Renal cortex interstitium (tissue), 11 donors: ENCODE data around the gene DCTPP1. TPM values are rescaled to one million over a fixed set of nuclear protein-coding genes. Genes with fewer than 3 reads are reported as not detected.
A peak's percentile ranks its signal among the peaks of the same experiment; 100 is the strongest.
"Not testable (repeated sequence)": the region's sequence is repeated elsewhere in the genome, so short reads cannot be mapped to it uniquely, and the experiment has no call there.

ENCODE experiments used
- DNase-seq, 11 donors: peaks; one replicate each; pipeline ENCODE4 v3.0.0-alpha.2; 2013; ENCODE audit warnings: low read depth in 9 of 11, low spot score in 4 of 11; ENCODE audit errors: extremely low read depth in 1 of 11
- polyA plus RNA-seq, 3 donors: library from polyadenylated mRNA; unstranded; fragments of 120-200 nt; gene quantifications; one replicate each; pipeline ENCODE4 v1.2.1, GENCODE V29; 2013; ENCODE audit not compliant: insufficient read length in 3 of 3

Gene DCTPP1
- polyA plus RNA-seq, 3 donors = 45.0 to 56.9 (median 48.6) TPM

DNA sequence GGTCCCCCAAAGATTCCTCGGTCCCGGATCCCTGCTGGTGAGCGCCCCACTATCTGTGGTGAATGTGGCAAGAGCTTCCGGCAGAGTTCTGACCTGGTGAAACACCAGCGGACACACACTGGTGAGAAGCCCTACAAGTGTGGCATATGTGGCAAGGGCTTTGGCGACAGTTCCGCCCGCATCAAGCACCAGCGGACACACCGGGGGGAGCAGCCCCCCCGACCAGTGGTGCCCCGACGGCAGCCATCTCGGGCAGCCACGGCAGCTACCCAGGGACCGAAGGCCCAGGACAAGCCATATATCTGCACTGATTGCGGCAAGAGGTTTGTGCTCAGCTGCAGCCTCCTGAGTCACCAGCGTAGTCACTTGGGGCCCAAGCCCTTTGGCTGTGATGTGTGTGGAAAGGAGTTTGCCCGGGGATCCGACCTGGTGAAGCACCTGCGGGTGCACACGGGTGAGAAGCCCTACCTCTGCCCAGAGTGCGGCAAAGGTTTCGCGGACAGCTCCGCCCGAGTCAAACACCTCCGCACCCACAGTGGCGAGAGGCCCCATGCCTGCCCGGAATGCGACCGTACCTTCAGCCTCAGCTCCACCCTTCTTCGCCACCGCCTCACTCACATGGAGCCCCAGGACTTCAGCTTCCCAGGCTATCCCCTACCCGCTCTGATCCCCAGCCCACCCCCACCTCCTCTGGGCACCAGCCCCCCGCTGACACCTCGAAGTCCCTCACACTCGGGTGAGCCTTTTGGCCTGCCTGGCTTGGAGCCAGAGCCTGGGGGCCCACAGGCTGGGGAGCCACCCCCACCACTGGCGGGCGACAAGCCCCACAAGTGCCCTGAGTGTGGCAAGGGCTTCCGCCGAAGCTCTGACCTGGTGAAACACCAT lies 31.8 kb downstream of the DCTPP1 start:
- DNase-seq = no peak

DNA sequence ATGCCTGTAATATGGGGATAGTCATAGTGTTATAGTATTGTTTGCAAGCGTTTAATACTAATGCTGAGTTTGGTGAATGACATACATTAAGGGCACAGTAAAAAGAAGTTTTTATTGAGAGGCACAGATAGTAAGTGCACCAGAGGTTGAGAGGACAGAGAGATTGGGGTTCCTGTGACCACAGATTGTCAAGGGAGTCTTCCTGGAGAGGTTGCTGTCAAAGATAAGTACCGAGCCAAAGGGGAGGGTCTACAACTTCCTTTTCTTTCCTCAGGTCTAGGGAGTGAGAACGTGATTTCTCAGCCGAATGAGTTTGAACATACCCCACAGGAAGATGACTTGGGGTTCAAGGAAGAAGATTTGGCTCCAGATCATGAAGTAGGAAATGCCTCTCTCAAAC lies 32.8 kb downstream of the DCTPP1 start:
- no peak for DNase-seq

DNA sequence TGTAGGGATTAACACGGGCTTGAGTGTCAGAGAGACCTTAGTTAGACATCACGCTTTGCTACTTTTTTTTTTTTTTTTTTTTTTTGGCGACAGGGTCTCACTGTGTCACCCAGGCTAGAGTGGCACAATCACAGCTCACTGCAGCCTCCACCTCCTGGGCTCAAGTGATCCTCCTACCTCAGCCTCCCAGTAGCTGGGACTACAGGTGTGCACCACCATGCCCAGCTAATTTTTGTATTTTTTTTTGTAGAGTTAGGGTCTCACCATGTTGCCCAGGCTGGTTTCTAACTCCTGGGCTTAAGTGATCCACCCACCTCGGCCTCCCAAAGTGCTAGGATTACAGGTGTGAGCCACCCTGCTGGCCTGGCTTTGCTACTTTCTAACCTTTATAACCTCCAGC lies 33.2 kb downstream of the DCTPP1 start:
- DNase-seq = not testable (repeated sequence)

DNA sequence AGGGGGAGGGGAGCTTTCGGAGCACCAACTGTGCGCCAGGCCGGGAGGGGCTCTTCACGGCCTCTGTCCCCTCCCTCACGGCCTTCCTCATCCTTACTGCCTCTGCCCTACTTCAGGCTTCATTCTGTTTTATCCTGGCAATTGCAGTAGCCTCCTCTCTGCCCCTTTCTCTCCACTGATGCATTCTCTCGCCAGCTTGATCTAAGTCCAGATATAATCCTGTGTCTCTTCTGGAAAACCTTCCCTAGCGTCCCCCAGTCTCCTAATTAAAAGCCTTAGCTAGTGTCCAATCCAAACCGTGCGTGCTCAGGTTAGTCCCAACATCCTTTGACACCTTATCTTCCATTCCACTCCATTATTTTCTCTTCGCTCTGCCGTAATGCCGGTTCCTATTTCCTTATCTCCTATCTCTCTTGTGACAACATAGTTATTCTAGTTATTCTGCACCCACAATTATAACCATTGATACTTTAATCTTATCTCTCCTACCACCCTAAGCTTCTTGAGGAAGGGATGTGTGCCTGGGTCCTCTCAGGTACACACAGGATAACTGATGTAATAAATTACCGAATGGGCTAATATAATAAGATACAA lies 33.7 kb downstream of the DCTPP1 start:
- DNase-seq = no peak

DNA sequence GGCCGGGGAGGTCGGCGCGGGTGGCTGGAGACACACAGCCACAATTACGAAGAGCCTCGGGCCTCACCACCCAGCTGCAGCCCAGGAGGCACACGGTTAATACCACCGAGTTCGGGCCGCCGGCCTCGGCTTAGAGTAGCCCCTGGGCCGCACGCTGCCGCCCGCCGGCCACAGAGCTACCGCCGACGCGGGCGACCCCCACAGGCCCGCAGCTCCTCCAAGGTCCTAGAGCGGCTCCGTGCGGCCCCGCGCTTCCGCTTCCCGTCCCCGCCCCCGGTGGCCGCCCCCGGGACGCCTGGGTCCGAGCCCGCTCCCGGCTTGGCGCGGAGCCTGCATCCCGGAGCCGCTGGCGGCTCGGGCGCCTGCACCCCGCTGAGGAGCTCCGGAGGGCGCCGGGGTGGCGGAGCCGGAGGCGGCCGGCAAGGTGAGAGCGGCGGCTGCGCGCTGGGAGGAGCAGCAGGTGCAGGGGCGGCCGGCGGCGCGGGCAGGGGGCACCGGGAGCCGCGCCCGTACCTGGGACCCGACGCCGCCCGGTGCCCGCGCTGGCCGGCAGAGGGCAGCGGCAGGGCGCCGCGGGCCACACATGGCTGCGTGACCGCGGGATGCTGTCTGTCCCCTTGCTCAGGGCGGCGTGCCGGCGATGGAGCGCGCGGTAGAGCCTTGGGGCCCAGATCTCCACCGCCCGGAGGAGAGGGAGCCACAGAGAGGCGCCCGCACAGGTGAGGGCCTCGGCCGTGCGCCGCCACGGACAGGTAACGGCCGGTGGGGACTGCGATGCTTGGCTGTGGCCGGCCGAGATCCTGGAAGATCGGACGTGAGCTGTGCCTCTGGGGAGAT lies 34.5 kb downstream of the DCTPP1 start, which contains the start of gene ZNF48:
TSS of gene ZNF48 (plus strand) at position 266 of the 837 bp plus-strand sequence. CDS start at position 641, 375 bp downstream.
- DNase-seq = peak in 9 of 11 donors; percentile 83 to 93 (median 90)

DNA sequence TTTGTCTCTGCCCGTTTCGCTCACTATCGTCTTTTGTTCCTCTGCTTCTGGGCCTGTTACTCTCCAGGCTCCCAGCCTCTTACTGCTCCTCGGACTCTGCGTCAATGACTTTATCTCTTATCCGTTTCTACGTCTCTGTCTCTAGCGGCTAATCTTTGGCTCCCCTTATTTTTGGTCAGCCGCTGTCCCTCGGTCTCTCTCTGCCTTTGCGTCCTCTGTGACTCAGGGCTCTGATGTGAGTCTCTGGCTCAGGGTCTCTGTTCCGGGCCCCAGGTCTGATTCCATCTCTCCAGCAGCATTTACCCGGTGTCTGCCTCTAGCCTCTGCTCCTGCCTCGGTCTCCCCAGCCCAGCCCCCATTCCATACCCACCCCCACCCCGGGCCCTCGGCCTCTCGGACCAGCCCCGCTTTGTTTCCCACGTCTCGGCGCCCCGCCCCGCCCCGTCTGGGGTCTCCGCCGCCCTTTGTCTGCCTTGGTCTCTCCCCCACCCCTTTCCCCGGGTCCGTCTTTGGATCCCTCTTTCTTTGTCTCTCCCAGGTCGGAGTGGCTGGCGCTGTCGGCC lies 35.2 kb downstream of the DCTPP1 start:
- peak in 1 of 11 donors; percentile 29 for DNase-seq

DNA sequence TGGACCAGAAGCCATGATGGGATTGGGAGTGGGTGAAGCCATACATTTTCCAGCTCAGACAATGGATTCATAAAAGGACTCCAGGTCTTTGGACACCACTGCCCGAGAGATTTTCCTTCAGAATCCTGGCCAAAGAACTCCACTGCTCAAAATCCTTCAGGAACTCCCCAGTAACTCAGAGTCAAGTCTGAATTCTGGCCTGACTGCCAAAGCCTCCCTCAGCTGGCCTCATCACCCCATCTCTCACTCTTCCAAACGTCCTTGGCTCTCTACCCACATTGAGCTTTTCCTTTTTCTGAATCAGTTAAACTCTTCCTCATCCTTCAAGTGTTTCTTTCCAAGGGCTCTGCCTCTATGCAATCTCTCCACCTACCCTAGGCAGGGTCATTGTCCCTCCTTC lies 46.3 kb downstream of the DCTPP1 start:
- no peak for DNase-seq

DNA sequence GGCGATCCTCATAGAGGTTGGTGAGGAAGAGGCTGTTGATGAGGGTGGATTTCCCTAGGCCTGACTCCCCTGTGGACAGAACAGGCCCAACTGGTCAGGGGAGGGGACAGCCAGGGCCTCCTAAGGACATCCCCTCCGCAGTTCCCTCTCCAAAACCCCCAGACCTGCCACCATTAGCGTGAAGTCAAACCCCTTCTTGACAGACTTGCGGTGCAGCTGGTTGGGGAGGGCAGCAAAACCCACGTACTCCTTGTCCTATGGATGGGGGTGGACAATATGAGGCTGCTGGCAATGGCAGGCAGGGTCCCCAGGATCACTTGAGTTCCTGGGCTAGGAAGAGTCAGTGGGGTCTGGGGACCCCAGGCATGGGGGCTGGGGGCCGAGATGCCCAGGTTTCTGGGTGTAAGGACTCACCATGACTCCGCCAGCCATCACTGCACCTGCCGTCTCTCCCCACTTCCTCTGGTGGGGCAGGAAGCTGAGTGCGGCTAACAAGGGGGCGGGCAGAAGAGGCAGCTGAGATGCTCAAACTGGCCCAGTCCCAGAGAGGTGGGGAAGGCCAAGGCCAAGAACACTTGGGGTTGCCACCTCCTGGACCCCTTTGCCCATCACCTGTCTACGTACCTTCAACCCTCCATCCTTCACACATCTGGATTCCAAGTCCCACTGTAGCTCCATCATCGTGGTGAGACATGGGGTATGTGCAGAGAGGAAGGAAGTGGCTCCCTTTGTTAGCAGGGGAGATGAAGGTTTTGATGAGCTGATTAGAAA lies 47.5 kb downstream of the DCTPP1 start, which contains the start of gene SEPTIN1:
TSS of gene SEPTIN1 (minus strand) at position 451 of the 771 bp plus-strand sequence. CDS start at position 432, 19 bp downstream.
- DNase-seq = no peak

DNA sequence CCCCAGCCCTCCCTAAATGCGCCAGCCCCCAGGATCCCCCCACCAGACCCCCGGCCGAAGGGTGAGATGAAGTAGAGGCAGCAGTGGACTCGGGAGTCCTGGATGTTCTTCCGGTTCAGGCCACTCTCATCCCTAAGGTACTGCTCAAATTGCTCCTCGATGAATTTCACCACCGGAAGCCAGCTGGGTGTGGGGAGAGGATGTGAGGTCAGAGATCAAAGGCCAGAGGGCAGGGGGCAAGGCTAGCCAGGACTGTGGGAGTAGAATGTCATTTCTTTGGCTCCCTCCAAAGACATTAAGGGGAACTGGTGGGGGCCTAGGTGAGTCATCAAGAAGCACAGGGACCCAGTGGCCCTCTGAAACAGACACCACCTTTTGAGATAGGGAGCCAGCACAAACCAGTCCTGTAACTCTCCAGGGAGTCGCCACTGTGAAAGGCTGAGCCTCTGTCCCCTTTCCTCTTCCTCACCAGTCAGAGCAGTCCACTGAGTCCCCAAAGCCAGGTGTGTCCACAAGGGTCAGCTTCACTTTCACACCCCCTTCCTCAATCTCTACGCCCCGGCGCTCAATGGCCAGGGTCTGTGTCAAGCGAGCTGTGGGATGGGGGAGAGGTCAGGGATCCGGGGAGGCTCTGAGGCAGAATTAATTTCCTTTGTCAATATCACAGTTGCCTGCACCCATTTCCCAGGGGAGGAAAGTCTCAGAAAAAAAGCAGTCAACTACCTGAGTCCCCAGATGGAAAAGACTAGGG lies 48.4 kb downstream of the DCTPP1 start:
- no peak for DNase-seq

DNA sequence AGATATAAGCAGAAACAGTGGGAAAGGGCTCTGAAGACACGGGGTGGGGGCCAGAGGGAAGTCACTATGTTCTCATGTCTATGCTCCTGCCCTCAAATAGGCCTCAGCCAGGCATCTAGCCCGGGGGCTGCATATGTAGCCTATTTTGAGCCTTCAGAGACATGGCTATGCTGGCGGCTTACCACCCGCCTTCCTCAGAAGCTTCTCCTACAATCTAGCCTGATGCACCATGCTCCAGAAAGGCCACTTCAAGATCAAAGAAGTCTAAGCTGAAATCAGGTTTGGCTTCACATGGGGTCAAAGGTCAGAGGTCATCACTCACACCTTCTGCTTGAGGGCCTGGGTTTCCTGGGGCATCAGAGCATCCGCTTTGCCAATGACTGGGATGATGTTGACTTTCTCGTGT lies 49.0 kb downstream of the DCTPP1 start:
- DNase-seq = no peak

DNA sequence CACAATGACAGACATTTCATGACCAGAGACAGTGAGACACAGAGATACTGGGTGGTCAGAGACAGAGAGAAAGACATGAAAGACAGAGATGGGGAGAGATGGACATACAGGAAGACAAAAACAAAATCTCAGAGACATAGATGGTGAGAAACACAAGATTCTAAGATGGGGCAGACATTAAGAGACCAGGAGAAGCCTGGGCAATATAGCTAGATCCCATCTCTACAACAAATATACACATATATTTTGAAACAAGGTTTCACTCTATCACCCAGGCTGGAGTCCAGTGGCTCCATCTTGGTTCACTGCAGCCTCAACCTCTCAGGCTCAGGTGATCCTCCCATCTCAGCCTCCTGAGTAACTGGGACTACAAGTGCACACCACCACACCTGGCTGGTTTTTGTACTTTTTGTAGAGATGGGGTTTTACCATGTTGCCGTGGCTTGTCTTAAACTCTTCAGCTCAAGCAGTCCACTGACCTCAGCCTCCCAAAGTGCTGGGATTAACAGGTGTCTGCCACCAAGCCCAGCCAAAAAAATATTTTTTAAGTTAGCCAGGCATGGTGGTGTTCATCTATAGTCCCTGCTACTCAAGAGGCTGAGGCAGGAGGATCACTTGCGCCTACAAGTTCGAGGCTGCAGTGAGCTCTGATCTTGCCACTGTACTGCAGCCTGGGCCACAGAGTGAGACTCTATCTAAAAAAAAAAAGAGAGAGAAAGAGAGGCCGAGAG lies 49.6 kb downstream of the DCTPP1 start:
- DNase-seq = no peak

DNA sequence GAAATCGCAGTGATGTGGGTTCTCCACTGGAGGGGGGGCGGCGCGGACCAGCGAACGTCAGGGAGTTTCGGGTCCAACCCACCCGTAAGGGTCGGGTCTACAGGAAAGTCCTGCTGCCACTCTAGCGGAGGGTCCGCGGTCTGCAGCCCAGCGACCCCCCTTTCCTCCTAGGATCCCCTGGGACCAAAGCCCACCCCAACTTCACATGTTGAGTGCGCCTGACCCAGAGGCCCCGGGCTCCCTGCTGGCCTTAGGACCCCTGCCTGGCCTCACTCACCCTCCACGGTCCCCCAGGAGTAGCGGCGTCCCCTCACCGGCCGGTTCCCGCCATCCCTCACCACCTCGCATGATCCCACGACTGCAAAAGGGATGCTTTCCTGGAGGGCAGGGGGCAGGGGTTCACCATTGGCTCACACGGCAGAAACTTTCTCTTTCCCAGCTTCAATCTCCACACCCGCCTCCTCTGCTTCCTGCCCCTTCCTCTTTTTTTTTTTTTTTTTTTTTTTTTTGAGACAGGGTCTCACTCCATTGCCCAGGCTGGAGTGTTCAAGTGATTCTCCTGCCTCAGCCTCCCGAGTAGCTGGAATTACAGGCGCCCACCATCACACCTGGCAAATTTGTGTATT lies 50.6 kb downstream of the DCTPP1 start:
- DNase-seq = no peak

DNA sequence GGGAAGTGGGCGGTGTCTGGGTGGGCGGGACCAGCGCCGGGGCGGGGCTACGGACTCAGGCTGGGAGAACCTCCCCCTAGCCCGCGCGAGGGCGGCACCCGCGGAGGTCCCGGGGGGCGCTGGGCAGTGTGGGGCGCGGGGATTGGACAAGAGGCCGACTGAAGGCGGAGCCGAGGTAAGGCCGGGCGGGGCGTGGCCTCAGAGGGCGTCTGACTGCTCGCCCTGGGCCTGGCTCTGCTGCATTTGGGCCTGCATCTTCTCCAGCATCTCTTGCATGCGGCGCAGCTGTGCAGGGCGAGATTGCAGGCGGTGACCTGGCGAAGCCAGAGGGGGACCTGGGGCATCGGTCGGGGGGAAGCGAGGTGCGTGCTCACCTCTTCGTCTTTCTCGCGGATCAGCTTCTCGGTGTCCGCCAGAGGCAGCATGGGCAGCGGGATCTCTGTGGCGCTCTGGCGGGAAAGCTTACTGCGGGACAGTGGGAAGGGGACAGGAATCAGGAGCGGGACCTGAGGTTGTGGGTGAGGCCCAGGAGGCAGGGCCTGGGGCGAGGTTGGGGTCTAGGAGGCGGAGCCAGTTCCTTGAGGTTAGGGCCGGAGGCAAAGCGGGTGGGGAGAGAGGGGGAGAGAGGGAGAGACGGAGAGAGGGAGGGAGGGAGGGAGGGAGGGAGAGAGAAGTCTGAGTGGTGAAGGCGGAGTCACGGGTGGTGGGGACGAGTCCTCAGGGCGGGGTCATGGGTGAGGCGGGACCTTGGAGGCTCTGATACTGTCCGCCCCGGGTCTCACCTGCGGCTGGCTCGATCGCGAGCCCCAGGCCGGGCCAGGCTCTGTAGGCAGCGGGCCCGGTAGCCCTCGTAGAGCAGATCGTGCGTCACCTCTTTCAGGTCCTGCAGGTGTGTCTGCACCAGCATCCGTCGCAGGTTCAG lies 51.3 kb downstream of the DCTPP1 start:
- DNase-seq = peak; percentile 91 to 99 (median 98)

DNA sequence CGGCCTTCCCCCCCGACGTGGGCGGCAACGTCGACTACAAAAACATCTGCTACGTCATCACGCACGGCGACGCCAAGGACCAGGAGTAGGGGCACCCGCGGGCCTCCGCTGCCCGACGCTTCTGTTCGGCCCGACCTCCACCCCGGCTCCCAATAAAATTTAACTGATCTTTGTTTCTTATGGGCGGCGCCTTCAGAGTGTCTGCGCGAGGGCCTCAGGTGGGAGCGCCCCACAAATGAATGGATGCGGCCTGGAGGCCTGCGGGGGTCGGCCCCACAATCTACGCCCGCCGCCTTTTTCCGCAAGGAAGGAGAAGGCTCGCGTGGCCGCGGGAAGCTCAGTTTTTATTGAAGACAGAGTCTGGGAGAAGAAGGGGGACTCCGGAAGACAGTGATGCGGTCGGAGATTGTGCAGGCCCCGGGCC lies 52.0 kb downstream of the DCTPP1 start:
- peak in 8 of 11 donors; percentile 81 to 90 (median 89) for DNase-seq

DNA sequence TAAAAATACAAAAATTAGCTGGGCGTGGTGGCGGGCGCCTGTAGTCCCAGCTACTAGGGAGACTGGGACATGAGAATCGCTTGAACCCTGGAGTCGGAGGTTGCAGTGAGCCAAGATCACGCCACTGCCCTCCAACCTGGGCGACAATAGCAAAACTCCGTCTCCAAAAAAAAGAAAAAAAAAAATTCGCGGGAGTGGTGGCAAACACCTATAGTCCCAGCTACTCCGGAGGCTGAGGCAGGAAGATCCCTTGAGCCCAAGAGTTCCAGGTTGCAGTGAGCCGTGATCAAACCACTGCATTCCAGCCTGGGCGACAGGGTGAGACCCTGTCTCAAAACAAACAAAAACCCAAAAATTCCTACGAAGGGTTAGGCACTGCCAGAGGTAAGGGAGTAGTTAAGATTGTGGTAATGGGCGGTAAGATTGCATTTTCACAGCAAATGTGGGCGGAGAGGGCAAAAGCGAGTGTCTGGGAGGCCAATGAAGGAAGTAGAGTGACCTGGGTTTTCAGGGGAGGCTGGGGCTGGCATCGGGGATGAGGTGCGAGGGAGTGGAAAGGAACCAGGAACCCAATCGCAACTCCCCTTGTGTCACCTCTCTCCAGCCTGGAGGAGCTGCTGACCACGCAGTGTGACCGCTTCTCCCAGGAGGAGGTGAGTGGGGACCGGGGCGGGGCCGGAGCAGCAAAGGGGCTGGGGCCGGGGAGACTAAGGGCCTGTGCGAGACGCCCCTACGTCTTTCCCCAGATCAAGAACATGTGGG lies 52.6 kb downstream of the DCTPP1 start:
- no peak for DNase-seq
